Neural cell (in vitro differentiated cells): ENCODE results near the gene ABRAXAS1. TPM values are rescaled to one million over a fixed set of nuclear protein-coding genes. Genes with fewer than 3 reads are reported as not detected.

Experiments used
- H2AFZ ChIP-seq: fragments of 200-600, 300-800 bp; sonication (generic), shearing (Covaris generic); 2 replicates; pipeline ENCODE4 v1.6.0; 2014; ENCODE audit warnings: low read depth, mild to moderate bottlenecking, antibody characterized with exemption, low read length, moderate library complexity
- H3F3A ChIP-seq: fragments of 200-600 bp; shearing (Covaris generic); 2 replicates; pipeline ENCODE4 v1.6.1; 2016; ENCODE audit warnings: mild to moderate bottlenecking, moderate library complexity, mixed read lengths, antibody characterized with exemption, low read length; ENCODE audit not compliant: insufficient read depth, poor library complexity, severe bottlenecking
- H3K27ac ChIP-seq: fragments of 200-600, 300-800 bp; sonication (generic), shearing (Covaris generic); 2 replicates; pipeline ENCODE4 v1.5.1; 2014; ENCODE audit warnings: mild to moderate bottlenecking, low read length, moderate library complexity
- H3K27me3 ChIP-seq: fragments of 300-800, 200-600 bp; sonication (generic), shearing (Covaris generic); 2 replicates; pipeline ENCODE4 v1.6.0; 2014; ENCODE audit warnings: mild to moderate bottlenecking, low read depth, low read length, moderate library complexity; ENCODE audit not compliant: insufficient read depth
- H3K36me3 ChIP-seq: fragments of 300-800, 200-600 bp; sonication (generic), shearing (Covaris generic); 2 replicates; pipeline ENCODE4 v1.5.1; 2014; ENCODE audit warnings: mild to moderate bottlenecking, antibody characterized with exemption, low read length, moderate library complexity; ENCODE audit not compliant: insufficient read depth
- H3K4me2 ChIP-seq: fragments of 300-800, 200-600 bp; sonication (generic), shearing (Covaris generic); 2 replicates; pipeline ENCODE4 v1.6.0; 2014; ENCODE audit warnings: mild to moderate bottlenecking, low read length
- H3K4me3 ChIP-seq: fragments of 300-800, 200-600 bp; sonication (generic), shearing (Covaris generic); 2 replicates; pipeline ENCODE4 v1.5.1; 2014; ENCODE audit warnings: mild to moderate bottlenecking, low read length, moderate library complexity
- H3K79me2 ChIP-seq: fragments of 200-600 bp; shearing (Covaris generic); replicated peaks from 2 replicates; pipeline ENCODE4 v1.6.0; 2014; ENCODE audit warnings: mild to moderate bottlenecking, low read length, moderate library complexity; ENCODE audit not compliant: insufficient read depth
- H3K9ac ChIP-seq: fragments of 300-800, 200-600 bp; sonication (generic), shearing (Covaris generic); 2 replicates; pipeline ENCODE4 v1.6.1; 2016; ENCODE audit warnings: mild to moderate bottlenecking, low read length, mixed read lengths
- H3K9me2 ChIP-seq: fragments of 200-600 bp; shearing (Covaris generic); 2 replicates; pipeline ENCODE4 v1.6.1; 2016; ENCODE audit warnings: mild to moderate bottlenecking, low read length, mixed read lengths; ENCODE audit not compliant: insufficient read depth
- H3K9me3 ChIP-seq: fragments of 200-600, 300-800 bp; sonication (generic), shearing (Covaris generic); 2 replicates; pipeline ENCODE4 v1.6.1; 2016; ENCODE audit warnings: mild to moderate bottlenecking, mixed run types, low read length, moderate library complexity, mixed read lengths
- H4K20me1 ChIP-seq: fragments of 200-600 bp; shearing (Covaris generic); 2 replicates; pipeline ENCODE4 v1.6.1; 2016; ENCODE audit warnings: mild to moderate bottlenecking, mixed run types; ENCODE audit not compliant: insufficient read depth
- CTCF ChIP-seq: fragments of 450-650 bp; IDR thresholded peaks from 2 replicates; pipeline ENCODE4 v1.5.1; 2014; ENCODE audit warnings: antibody characterized with exemption, mild to moderate bottlenecking, moderate library complexity; ENCODE audit not compliant: poor library complexity, severe bottlenecking
- EP300 ChIP-seq: fragments of 450-650 bp; conservative IDR thresholded peaks from 2 replicates; pipeline ENCODE4 v1.6.1; 2014; ENCODE audit warnings: antibody characterized with exemption, mild to moderate bottlenecking, moderate library complexity; ENCODE audit not compliant: poor library complexity, severe bottlenecking
- EZH2 ChIP-seq: fragments of 200-600, 300-800 bp; shearing (Covaris generic), sonication (generic); IDR thresholded peaks from 2 replicates; pipeline ENCODE4 v1.6.1; 2014; ENCODE audit warnings: antibody characterized with exemption, low read length, borderline replicate concordance, mild to moderate bottlenecking; ENCODE audit not compliant: insufficient read depth, poor library complexity, severe bottlenecking
- MXI1 ChIP-seq: fragments of 450-650 bp; conservative IDR thresholded peaks from 2 replicates; pipeline ENCODE4 v1.6.1; 2014; ENCODE audit warnings: antibody characterized with exemption, mild to moderate bottlenecking; ENCODE audit not compliant: poor library complexity, severe bottlenecking
- POLR2AphosphoS5 ChIP-seq: IDR thresholded peaks from 2 replicates; pipeline ENCODE4 v1.6.1; 2012
- RAD21 ChIP-seq: fragments of 450-650 bp; conservative IDR thresholded peaks from 2 replicates; pipeline ENCODE4 v1.6.1; 2014; ENCODE audit warnings: antibody characterized with exemption, mild to moderate bottlenecking, moderate library complexity
- REST ChIP-seq: IDR thresholded peaks from 2 replicates; pipeline ENCODE4 v1.6.1; 2012; ENCODE audit warnings: borderline replicate concordance
- SMC3 ChIP-seq: fragments of 450-650 bp; conservative IDR thresholded peaks from 2 replicates; pipeline ENCODE4 v1.6.1; 2014; ENCODE audit warnings: antibody characterized with exemption, mild to moderate bottlenecking, moderate library complexity; ENCODE audit not compliant: poor library complexity
- TAF1 ChIP-seq: IDR thresholded peaks from 2 replicates; pipeline ENCODE4 v1.6.1; 2012; ENCODE audit warnings: low read depth
- polyA plus RNA-seq: library from polyadenylated mRNA; depleted of rRNA; stranded (reverse); fragments of >200 nt; gene quantifications from 2 replicates; pipeline ENCODE4 v1.2.3, GENCODE V29; 2014

ABRAXAS1 gene
- polyA plus RNA-seq, 1 donor from 2014 or later, result 1.1 TPM

- Histone ChIP-seq H3K27me3 (no peaks in the 10 kb centered on the region), H3K79me2 (no peaks in the 10 kb centered on the region), H3K27ac (no peak overlapping the region), H3K4me3 (no peak overlapping the region), H4K20me1 (no peaks in the 10 kb centered on the region), H3K9me2 (no peaks in the 10 kb centered on the region), H3F3A (no peaks in the 10 kb centered on the region), H3K4me2 (no peak overlapping the region), H3K9me3 (no peaks in the 10 kb centered on the region), H3K9ac (no peak overlapping the region), H2AFZ (no peak overlapping the region), H3K36me3 (no peaks in the 10 kb centered on the region)
- TF ChIP-seq RAD21 (no peak), EZH2 (no peak), CTCF (no peak), TAF1 (no peak), REST (no peak), MXI1 (no peak), POLR2AphosphoS5 (no peak), EP300 (no peak), SMC3 (no peak)
Observed at GRCh38 chr4:83436680-83437079, 48.2 kb downstream of the ABRAXAS1 start.

- no peaks in the 10 kb centered on the region for H3K79me2 ChIP-seq
- H3F3A ChIP-seq, result no peaks in the 10 kb centered on the region
- H3K9me3 ChIP-seq, result no peaks in the 10 kb centered on the region
- no peak overlapping the region for H2AFZ ChIP-seq
- H4K20me1 ChIP-seq, result no peaks in the 10 kb centered on the region
- no peaks in the 10 kb centered on the region for H3K9me2 ChIP-seq
- H3K9ac ChIP-seq, result no peak overlapping the region
- H3K4me3 ChIP-seq, result no peak overlapping the region
- TF ChIP-seq EP300 (no peak), CTCF (no peak), EZH2 (no peak), TAF1 (no peak), POLR2AphosphoS5 (no peak), MXI1 (no peak)
- H3K36me3 ChIP-seq, result no peaks in the 10 kb centered on the region
- H3K27me3 ChIP-seq, result no peaks in the 10 kb centered on the region
- H3K4me2 ChIP-seq, result no peak overlapping the region
- no peak overlapping the region for H3K27ac ChIP-seq
Observed at GRCh38 chr4:83431200-83431599, 53.7 kb downstream of the ABRAXAS1 start.
